HepG2 (cell line): ENCODE data around the gene EXOC6B. TPM values are rescaled to one million over a fixed set of nuclear protein-coding genes. Genes with fewer than 3 reads are reported as not detected.

Experiments used
- AGO1 ChIP-seq: fragments of 200-400 bp; formaldehyde crosslinking; IDR thresholded peaks from 2 replicates; pipeline ENCODE4 v1.6.1; 2017; ENCODE audit warnings: mild to moderate bottlenecking, low read depth, low read length, moderate library complexity; ENCODE audit not compliant: poor library complexity, severe bottlenecking
- AHDC1 ChIP-seq: sonication (generic); formaldehyde crosslinking; IDR thresholded peaks from 2 replicates; pipeline ENCODE4 v1.5.1; 2020; ENCODE audit warnings: mild to moderate bottlenecking, missing genetic modification reagents, borderline replicate concordance
- BCL6 ChIP-seq: IDR thresholded peaks from 2 replicates; pipeline ENCODE4 v1.6.1; 2016; ENCODE audit warnings: missing genetic modification reagents, missing compliant biosample characterization
- FOSL2 ChIP-seq: sonication (generic); formaldehyde crosslinking; IDR thresholded peaks from 2 replicates; pipeline ENCODE4 v1.4.0; 2020; ENCODE audit warnings: missing genetic modification reagents
- FOXC1 ChIP-seq: sonication (generic); formaldehyde crosslinking; IDR thresholded peaks from 2 replicates; pipeline ENCODE4 v1.8.0; 2022; ENCODE audit warnings: mild to moderate bottlenecking, missing genetic modification reagents, borderline replicate concordance
- HNF4A ChIP-seq: sonication (generic); formaldehyde crosslinking; IDR thresholded peaks from 2 replicates; pipeline ENCODE4 v1.4.0; 2020; ENCODE audit warnings: missing genetic modification reagents
- SETDB1 ChIP-seq: sonication (generic); formaldehyde crosslinking; IDR thresholded peaks from 2 replicates; pipeline ENCODE4 v1.5.1; 2020; ENCODE audit warnings: missing genetic modification reagents, mild to moderate bottlenecking, borderline replicate concordance
- SP4 ChIP-seq: sonication (generic); formaldehyde crosslinking; IDR thresholded peaks from 2 replicates; pipeline ENCODE4 v1.8.1; 2023; ENCODE audit warnings: mild to moderate bottlenecking, missing genetic modification reagents
- THAP8 ChIP-seq: sonication (generic); formaldehyde crosslinking; IDR thresholded peaks from 2 replicates; pipeline ENCODE4 v1.5.1; 2020; ENCODE audit warnings: missing genetic modification reagents, mild to moderate bottlenecking, borderline replicate concordance
- YEATS4 ChIP-seq: sonication (generic); formaldehyde crosslinking; IDR thresholded peaks from 2 replicates; pipeline ENCODE4 v1.4.0; 2020; ENCODE audit warnings: missing genetic modification reagents, borderline replicate concordance
- ZKSCAN5 ChIP-seq: sonication (generic); formaldehyde crosslinking; IDR thresholded peaks from 2 replicates; pipeline ENCODE4 v1.5.1; 2020; ENCODE audit warnings: mild to moderate bottlenecking, missing genetic modification reagents
- ZNF138 ChIP-seq: sonication (generic); formaldehyde crosslinking; IDR thresholded peaks from 2 replicates; pipeline ENCODE4 v1.5.0; 2020; ENCODE audit warnings: mild to moderate bottlenecking, low read depth, missing genetic modification reagents
- ZNF230 ChIP-seq: sonication (generic); formaldehyde crosslinking; IDR thresholded peaks from 2 replicates; pipeline ENCODE4 v1.4.0; 2020; ENCODE audit warnings: mild to moderate bottlenecking, missing genetic modification reagents
- ZNF567 ChIP-seq: sonication (generic); formaldehyde crosslinking; IDR thresholded peaks from 2 replicates; pipeline ENCODE4 v1.8.1; 2023; ENCODE audit warnings: mild to moderate bottlenecking, missing genetic modification reagents, borderline replicate concordance
- ZNF598 ChIP-seq: sonication (generic); formaldehyde crosslinking; IDR thresholded peaks from 2 replicates; pipeline ENCODE4 v1.5.1; 2020; ENCODE audit warnings: mild to moderate bottlenecking, missing genetic modification reagents, borderline replicate concordance
- ZNF644 ChIP-seq: IDR thresholded peaks from 2 replicates; pipeline ENCODE4 v1.6.1; 2016; ENCODE audit warnings: low read depth
- ZNF704 ChIP-seq: sonication (generic); formaldehyde crosslinking; IDR thresholded peaks from 2 replicates; pipeline ENCODE4 v1.8.1; 2023; ENCODE audit warnings: mild to moderate bottlenecking, inconsistent platforms, moderate library complexity, missing genetic modification reagents, borderline replicate concordance
- polyA plus RNA-seq, 8 experiments: library from polyadenylated mRNA; depleted of rRNA in 3 of 8; stranded (reverse) in 7 of 8; unstranded in 1 of 8; fragments of >200 nt; fragmentation: Illumina TruSeq in 4 of 8; extraction: Trizol in 4 of 8; gene quantifications; 2 replicates each; pipeline versions ENCODE4 v1.2.1 to v1.2.3, GENCODE V29; 2011 to 2016; ENCODE audit warnings: low read depth in 4 of 8, missing spikeins in 1 of 8, mixed read lengths in 1 of 8; ENCODE audit not compliant: insufficient read depth in 1 of 8
- total RNA-seq, 5 experiments: library from RNA; depleted of rRNA; stranded (reverse); fragments of >200 nt; fragmentation: Illumina TruSeq; extraction: Trizol; gene quantifications; 2 replicates each; pipeline ENCODE4 v1.2.3, GENCODE V29; 2016; ENCODE audit warnings: low read depth in 1 of 5
- TF ChIP-seq, protein P1 (sequence below): sonication (generic); formaldehyde crosslinking; IDR thresholded peaks from 2 replicates; pipeline ENCODE4 v1.4.0; 2020; ENCODE audit warnings: missing genetic modification reagents

The EXOC6B gene
- total and polyA plus RNA-seq, 2 of the 13 experiments (the other 11 are each of a cell fraction or from before 2014, with no cell fraction given): 9.1 to 15.9 TPM

GRCh38 chr2:72835403-72835802 is 9.6 kb upstream of the EXOC6B start (continued):
- 0 out of 2 replicates have a peak, but pooled peaks have one; percentile 34 for TF ChIP-seq AHDC1
- TF ChIP-seq AGO1: no peak
- no peak for TF ChIP-seq ZNF567 (CRISPR knock-in tag)
- TF ChIP-seq FOSL2 (CRISPR knock-in tag): peak; percentile 68
- TF ChIP-seq ZKSCAN5 (CRISPR knock-in tag): no peak
- no peak for TF ChIP-seq ZNF230 (CRISPR knock-in tag)
- TF ChIP-seq ZNF138 (CRISPR knock-in tag): no peak
- no peak for TF ChIP-seq ZNF704 (CRISPR knock-in tag)
- TF ChIP-seq THAP8 (CRISPR knock-in tag): no peak
- no peak for TF ChIP-seq YEATS4 (CRISPR knock-in tag)
- TF ChIP-seq SETDB1 (CRISPR knock-in tag): no peak
- TF ChIP-seq ZNF644 (CRISPR knock-in tag): peak; percentile 74; the same call in 1 of the 2 replicates
- no peak for TF ChIP-seq FOXC1 (CRISPR knock-in tag)
- no peak for TF ChIP-seq SP4 (CRISPR knock-in tag)
- no peak for TF ChIP-seq BCL6 (CRISPR knock-in tag)
- TF ChIP-seq, protein P1, sequence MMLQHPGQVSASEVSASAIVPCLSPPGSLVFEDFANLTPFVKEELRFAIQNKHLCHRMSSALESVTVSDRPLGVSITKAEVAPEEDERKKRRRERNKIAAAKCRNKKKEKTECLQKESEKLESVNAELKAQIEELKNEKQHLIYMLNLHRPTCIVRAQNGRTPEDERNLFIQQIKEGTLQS: no peak
- peak; percentile 42; the same call in 1 of the 2 replicates for TF ChIP-seq HNF4A (CRISPR knock-in tag)
- TF ChIP-seq ZNF598: no peak
